ENCODE measurements around the gene CTRL.

- TF ChIP-seq CTCF (IDR thresholded peaks at IDR 0.05) (no peak), POLR2AphosphoS5 (IDR thresholded peaks at IDR 0.05; ENCODE audit: low read depth, low read length) (no peak), SIN3A (IDR thresholded peaks at IDR 0.05; ENCODE audit: borderline replicate concordance, insufficient read depth, low read depth, low read length) (no peak), TCF7L2 (IDR thresholded peaks at IDR 0.05; ENCODE audit: low read depth, low read length) (no peak)
Measured at GRCh38 chr16:67953641-67954375, 22.1 kb upstream of the CTRL start.
